ENCODE measurements around the gene PLD3.

PLD3 gene

GRCh38 chr19:40339018-40339728, 9.3 kb upstream of the PLD3 start:
- no peak for DNase-seq (ENCODE audit: low spot score)
- Histone ChIP-seq H3K79me1 (ENCODE audit: low read depth, low read length) (peaks cover 5% of the 10 kb centered on the region), H3K18ac (ENCODE audit: low read length) (no peak overlapping the region), H2BK120ac (ENCODE audit: low read depth, low read length) (no peak overlapping the region), H2BK5ac (ENCODE audit: low read length) (no peak overlapping the region), H3K27ac (replicated peaks; ENCODE audit: low read length) (no peak overlapping the region), H3K9me3 (replicated peaks in 1 of 2; ENCODE audit: control insufficient read depth in 2 of 2, insufficient read depth in 1 of 2, low read depth in 1 of 2, low read length in 2 of 2) (no peaks in the 10 kb centered on the region), H2BK12ac (ENCODE audit: low read length) (no peak overlapping the region), H3K4me3 (ENCODE audit: low read length in 2 of 2) (no peak overlapping the region), H2AFZ (ENCODE audit: low read length) (no peak overlapping the region), H3K4me2 (ENCODE audit: insufficient read depth, low read length, poor library complexity, severe bottlenecking) (no peak overlapping the region), H3K14ac (ENCODE audit: low read length) (no peak overlapping the region), H3K23ac (ENCODE audit: low read depth, low read length, poor library complexity) (no peak overlapping the region), H3K36me3 (replicated peaks in 1 of 2; ENCODE audit: control insufficient read depth in 2 of 2, insufficient read depth in 2 of 2, low read length in 2 of 2) (peaks cover 6 to 50% of the 10 kb centered on the region in 2 donors), H4K91ac (ENCODE audit: low read depth, low read length, poor library complexity) (no peak overlapping the region), H3K4ac (ENCODE audit: low read length) (no peak overlapping the region), H2BK15ac (ENCODE audit: low read length) (no peak overlapping the region), H3K27me3 (ENCODE audit: control insufficient read depth in 3 of 3, insufficient read depth in 3 of 3, low read depth in 1 of 3, low read length in 3 of 3) (peaks cover 0 to 2% (median 0%) of the 10 kb centered on the region in 3 experiments), H2AK5ac (ENCODE audit: low read depth, low read length) (no peak overlapping the region), H4K8ac (ENCODE audit: low read depth, low read length) (no peak overlapping the region), H3K9ac (ENCODE audit: low read depth, low read length, poor library complexity) (no peak overlapping the region), H3K4me1 (ENCODE audit: control insufficient read depth in 2 of 2, insufficient read depth in 1 of 2, low read depth in 1 of 2, low read length in 2 of 2) (no peaks in the 10 kb centered on the region)
- WGBS, 2 donors (ENCODE audit: extremely low coverage in 2 of 2, insufficient read length in 2 of 2, insufficient replicate concordance in 1 of 2), result no CpG with 5 or more reads among the region's 4 CpGs

DNA sequence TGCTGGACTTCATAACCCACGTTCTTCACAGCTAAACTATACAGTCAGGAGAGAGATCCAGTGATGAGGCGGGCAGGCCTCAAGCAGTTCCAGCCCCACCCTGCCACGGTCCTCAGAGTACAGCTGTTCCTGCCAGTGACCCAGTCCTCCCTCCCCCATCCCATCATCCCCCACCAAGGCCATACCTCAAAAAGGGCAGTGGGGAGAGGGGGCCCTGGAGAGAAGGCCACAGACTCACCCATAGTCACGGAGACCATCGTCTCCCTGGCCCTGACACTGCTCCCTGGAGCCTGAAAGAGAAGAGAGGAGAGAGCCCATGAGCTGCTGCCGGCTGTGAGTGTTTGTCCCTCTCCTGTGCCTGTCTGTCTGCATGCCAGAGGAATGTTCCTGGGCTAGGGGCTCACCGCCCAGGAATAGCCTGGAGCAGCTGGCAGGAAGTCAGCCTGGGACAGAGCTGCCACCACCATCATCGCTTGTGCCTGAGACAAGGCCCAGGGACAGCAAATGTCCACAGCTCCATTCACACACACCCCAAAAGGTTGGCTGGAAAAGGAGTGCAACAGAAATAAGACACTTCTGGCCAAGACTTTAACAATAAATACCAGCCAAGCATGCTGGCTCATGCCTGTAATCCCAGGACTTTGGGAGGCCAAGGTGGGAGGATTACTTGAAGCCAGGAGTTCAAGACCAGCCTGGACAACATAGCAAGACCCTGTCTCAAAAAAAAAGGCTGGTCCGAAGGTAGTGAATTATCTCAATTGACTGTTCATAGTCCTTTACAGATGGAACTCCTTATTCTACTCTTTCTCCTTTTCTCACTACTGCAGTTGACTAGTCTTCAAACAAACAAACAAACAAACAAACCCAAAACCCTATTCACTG, 6.7 kb upstream of the PLD3 start:
- H4K91ac ChIP-seq (ENCODE audit: low read depth, low read length, poor library complexity), result no peak overlapping the region
- peak overlapping the region; percentile 27 for H3K23ac ChIP-seq (ENCODE audit: low read depth, low read length, poor library complexity)
- no peak overlapping the region for H2AFZ ChIP-seq (ENCODE audit: low read length)
- peaks cover 0 to 2% (median 0%) of the 10 kb centered on the region in 3 experiments for H3K27me3 ChIP-seq (ENCODE audit: control insufficient read depth in 3 of 3, insufficient read depth in 3 of 3, low read depth in 1 of 3, low read length in 3 of 3)
- no peak overlapping the region for H3K4ac ChIP-seq (ENCODE audit: low read length)
- H3K4me3 ChIP-seq (ENCODE audit: low read length in 2 of 2), result no peak overlapping the region
- H3K14ac ChIP-seq (ENCODE audit: low read length), result no peak overlapping the region
- no peaks in the 10 kb centered on the region for H3K4me1 ChIP-seq (ENCODE audit: control insufficient read depth in 2 of 2, insufficient read depth in 1 of 2, low read depth in 1 of 2, low read length in 2 of 2)
- no peak overlapping the region for H3K27ac ChIP-seq (replicated peaks; ENCODE audit: low read length)
- H2BK12ac ChIP-seq (ENCODE audit: low read length), result no peak overlapping the region
- H2BK120ac ChIP-seq (ENCODE audit: low read depth, low read length), result no peak overlapping the region
- no peak overlapping the region for H2AK5ac ChIP-seq (ENCODE audit: low read depth, low read length)
- H4K8ac ChIP-seq (ENCODE audit: low read depth, low read length), result no peak overlapping the region
- H3K9me3 ChIP-seq (replicated peaks in 1 of 2; ENCODE audit: control insufficient read depth in 2 of 2, insufficient read depth in 1 of 2, low read depth in 1 of 2, low read length in 2 of 2), result no peaks in the 10 kb centered on the region
- WGBS, 2 donors (ENCODE audit: extremely low coverage in 2 of 2, insufficient read length in 2 of 2, insufficient replicate concordance in 1 of 2), result no CpG with 5 or more reads among the region's 9 CpGs
- no peak overlapping the region for H2BK5ac ChIP-seq (ENCODE audit: low read length)
- peak overlapping the region; percentile 18 for H3K9ac ChIP-seq (ENCODE audit: low read depth, low read length, poor library complexity)
- no peak overlapping the region for H3K4me2 ChIP-seq (ENCODE audit: insufficient read depth, low read length, poor library complexity, severe bottlenecking)
- H2BK15ac ChIP-seq (ENCODE audit: low read length), result no peak overlapping the region
- no peak for DNase-seq (ENCODE audit: low spot score)
- H3K18ac ChIP-seq (ENCODE audit: low read length), result no peak overlapping the region
- H3K36me3 ChIP-seq (replicated peaks in 1 of 2; ENCODE audit: control insufficient read depth in 2 of 2, insufficient read depth in 2 of 2, low read length in 2 of 2), result peaks cover 0 to 36% of the 10 kb centered on the region in 2 donors
- peaks cover 5% of the 10 kb centered on the region for H3K79me1 ChIP-seq (ENCODE audit: low read depth, low read length)

- H2BK5ac ChIP-seq (ENCODE audit: low read length), result no peak overlapping the region
- no peak overlapping the region for H3K23ac ChIP-seq (ENCODE audit: low read depth, low read length, poor library complexity)
- no peak overlapping the region for H2BK12ac ChIP-seq (ENCODE audit: low read length)
- no peaks in the 10 kb centered on the region for H3K9me3 ChIP-seq (replicated peaks in 1 of 2; ENCODE audit: control insufficient read depth in 2 of 2, insufficient read depth in 1 of 2, low read depth in 1 of 2, low read length in 2 of 2)
- H3K79me1 ChIP-seq (ENCODE audit: low read depth, low read length), result peaks cover 2% of the 10 kb centered on the region
- H3K4me3 ChIP-seq (ENCODE audit: low read length in 2 of 2), result no peak overlapping the region
- H3K4me1 ChIP-seq (ENCODE audit: control insufficient read depth in 2 of 2, insufficient read depth in 1 of 2, low read depth in 1 of 2, low read length in 2 of 2), result no peaks in the 10 kb centered on the region
- H3K14ac ChIP-seq (ENCODE audit: low read length), result no peak overlapping the region
- H3K4me2 ChIP-seq (ENCODE audit: insufficient read depth, low read length, poor library complexity, severe bottlenecking), result no peak overlapping the region
- no peak overlapping the region for H2BK15ac ChIP-seq (ENCODE audit: low read length)
- H2AFZ ChIP-seq (ENCODE audit: low read length), result no peak overlapping the region
- peak overlapping the region; percentile 30 for H3K9ac ChIP-seq (ENCODE audit: low read depth, low read length, poor library complexity)
- H2AK5ac ChIP-seq (ENCODE audit: low read depth, low read length), result no peak overlapping the region
- DNase-seq (ENCODE audit: low spot score), result no peak
- H3K18ac ChIP-seq (ENCODE audit: low read length), result no peak overlapping the region
- no peak overlapping the region for H3K27ac ChIP-seq (replicated peaks; ENCODE audit: low read length)
- H3K4ac ChIP-seq (ENCODE audit: low read length), result no peak overlapping the region
- no peak overlapping the region for H4K8ac ChIP-seq (ENCODE audit: low read depth, low read length)
- no CpG with 5 or more reads among the region's 11 CpGs for WGBS, 2 donors (ENCODE audit: extremely low coverage in 2 of 2, insufficient read length in 2 of 2, insufficient replicate concordance in 1 of 2)
- no peaks in the 10 kb centered on the region for H3K27me3 ChIP-seq (ENCODE audit: control insufficient read depth in 3 of 3, insufficient read depth in 3 of 3, low read depth in 1 of 3, low read length in 3 of 3)
- H2BK120ac ChIP-seq (ENCODE audit: low read depth, low read length), result no peak overlapping the region
- H4K91ac ChIP-seq (ENCODE audit: low read depth, low read length, poor library complexity), result no peak overlapping the region
- H3K36me3 ChIP-seq (replicated peaks in 1 of 2; ENCODE audit: control insufficient read depth in 2 of 2, insufficient read depth in 2 of 2, low read length in 2 of 2), result peaks cover 0 to 36% of the 10 kb centered on the region in 2 donors
Measured at GRCh38 chr19:40342644-40343311, 5.7 kb upstream of the PLD3 start.

DNA sequence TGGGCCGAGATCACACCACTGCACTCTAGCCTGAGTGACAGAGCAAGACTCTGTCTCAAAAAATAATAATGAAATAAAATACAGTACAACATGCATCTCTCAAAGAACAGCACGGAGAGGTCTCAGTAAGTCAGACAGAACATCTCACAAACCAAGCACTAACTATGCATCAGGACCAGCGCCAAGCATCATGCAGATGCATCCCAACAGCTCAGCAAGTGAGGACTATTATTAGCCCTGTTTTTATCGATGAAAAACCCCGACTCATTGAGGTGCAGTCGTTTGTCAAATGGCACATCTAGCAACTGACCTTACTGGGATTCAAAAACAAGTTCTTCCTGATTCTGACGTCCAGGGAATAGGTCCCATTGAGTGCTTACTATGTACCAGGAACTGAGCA, 4.1 kb upstream of the PLD3 start:
- peaks cover 0 to 32% of the 10 kb centered on the region in 2 donors for H3K36me3 ChIP-seq (replicated peaks in 1 of 2; ENCODE audit: control insufficient read depth in 2 of 2, insufficient read depth in 2 of 2, low read length in 2 of 2)
- H3K27ac ChIP-seq (replicated peaks; ENCODE audit: low read length), result no peak overlapping the region
- no CpG with 5 or more reads among the region's 7 CpGs for WGBS, 2 donors (ENCODE audit: extremely low coverage in 2 of 2, insufficient read length in 2 of 2, insufficient replicate concordance in 1 of 2)

More for the DNA sequence above, 4.1 kb upstream of the PLD3 start:
- Histone ChIP-seq H2BK15ac (ENCODE audit: low read length) (no peak overlapping the region), H3K9me3 (replicated peaks in 1 of 2; ENCODE audit: control insufficient read depth in 2 of 2, insufficient read depth in 1 of 2, low read depth in 1 of 2, low read length in 2 of 2) (no peaks in the 10 kb centered on the region), H4K91ac (ENCODE audit: low read depth, low read length, poor library complexity) (no peak overlapping the region), H3K9ac (ENCODE audit: low read depth, low read length, poor library complexity) (no peak overlapping the region), H4K8ac (ENCODE audit: low read depth, low read length) (no peak overlapping the region), H3K14ac (ENCODE audit: low read length) (no peak overlapping the region), H3K4me1 (ENCODE audit: control insufficient read depth in 2 of 2, insufficient read depth in 1 of 2, low read depth in 1 of 2, low read length in 2 of 2) (peaks cover 5 to 6% of the 10 kb centered on the region in 2 donors), H2AFZ (ENCODE audit: low read length) (no peak overlapping the region), H3K4ac (ENCODE audit: low read length) (no peak overlapping the region), H3K23ac (ENCODE audit: low read depth, low read length, poor library complexity) (no peak overlapping the region), H3K4me3 (ENCODE audit: low read length in 2 of 2) (no peak overlapping the region), H2BK12ac (ENCODE audit: low read length) (no peak overlapping the region), H2BK120ac (ENCODE audit: low read depth, low read length) (no peak overlapping the region), H3K27me3 (ENCODE audit: control insufficient read depth in 3 of 3, insufficient read depth in 3 of 3, low read depth in 1 of 3, low read length in 3 of 3) (no peaks in the 10 kb centered on the region), H3K4me2 (ENCODE audit: insufficient read depth, low read length, poor library complexity, severe bottlenecking) (no peak overlapping the region), H3K79me1 (ENCODE audit: low read depth, low read length) (peaks cover 5% of the 10 kb centered on the region), H3K18ac (ENCODE audit: low read length) (no peak overlapping the region), H2AK5ac (ENCODE audit: low read depth, low read length) (no peak overlapping the region), H2BK5ac (ENCODE audit: low read length) (no peak overlapping the region)
- DNase-seq (ENCODE audit: low spot score), result no peak
